PC-9 (cell line): Measurements from ENCODE around the gene COMMD1. TPM values are rescaled to one million over a fixed set of nuclear protein-coding genes. Genes with fewer than 3 reads are reported as not detected.

Experiments
- BruUV-seq: library from RNA; stranded (reverse); fragments of 400-500 nt; replicated peaks from 2 replicates; lab custom pipeline; 2021; lab: Mats Ljungman, UMichigan
- CTCF ChIA-PET: fragments of 300-600 bp; sonication (Branson Sonifier 250); formaldehyde crosslinking; loops from one replicate; lab custom pipeline; 2022; ENCODE audit warnings: antibody characterized with exemption; lab: Charles Lee
- POLR2A ChIA-PET: fragments of 300-600 bp; sonication (Branson Sonifier 250); formaldehyde crosslinking; loops from one replicate; lab custom pipeline; 2022; ENCODE audit warnings: antibody characterized with exemption; ENCODE audit not compliant: unreplicated experiment; lab: Charles Lee
- DNase-seq, 2 experiments: peaks; one replicate each; pipeline versions ENCODE4 v3.0.0 to v3.0.0-alpha.2; 2015 to 2022; ENCODE audit warnings: mixed read lengths in 1 of 2
- H2AFZ ChIP-seq: fragments of 200-600 bp; sonication (generic); 2 replicates; pipeline ENCODE4 v1.8.1; 2017; ENCODE audit warnings: antibody characterized with exemption
- H3F3A ChIP-seq: fragments of 200-600 bp; sonication (generic); 2 replicates; pipeline ENCODE4 v1.8.1; 2017; ENCODE audit warnings: antibody characterized with exemption, mild to moderate bottlenecking, low read depth; ENCODE audit not compliant: insufficient read depth
- H3K27ac ChIP-seq: fragments of 200-600 bp; sonication (generic); 2 replicates; pipeline ENCODE4 v1.6.1; 2016; ENCODE audit warnings: mixed run types
- H3K27me3 ChIP-seq: fragments of 200-600 bp; sonication (generic); 2 replicates; pipeline ENCODE4 v1.6.1; 2016; ENCODE audit warnings: low read depth, mixed run types; ENCODE audit not compliant: insufficient read depth
- H3K36me3 ChIP-seq: fragments of 200-600 bp; sonication (generic); 2 replicates; pipeline ENCODE4 v1.6.1; 2016; ENCODE audit warnings: low read depth, mixed run types
- H3K4me1 ChIP-seq: fragments of 200-600 bp; sonication (generic); replicated peaks from 2 replicates; pipeline ENCODE4 v1.6.1; 2016; ENCODE audit warnings: mixed run types; ENCODE audit not compliant: insufficient read depth
- H3K4me2 ChIP-seq: fragments of 200-600 bp; sonication (generic); 2 replicates; pipeline ENCODE4 v1.6.1; 2017; ENCODE audit warnings: mixed run types
- H3K4me3 ChIP-seq: fragments of 200-600 bp; sonication (generic); 2 replicates; pipeline ENCODE4 v1.6.1; 2016; ENCODE audit warnings: mixed run types
- H3K79me2 ChIP-seq: fragments of 200-600 bp; sonication (generic); 2 replicates; pipeline ENCODE4 v1.6.1; 2017; ENCODE audit warnings: low read depth, mixed run types
- H3K9me2 ChIP-seq: fragments of 200-600 bp; sonication (generic); 2 replicates; pipeline ENCODE4 v1.8.1; 2017; ENCODE audit warnings: mild to moderate bottlenecking; ENCODE audit not compliant: insufficient read depth
- H3K9me3 ChIP-seq: fragments of 200-600 bp; sonication (generic); 2 replicates; pipeline ENCODE4 v1.8.1; 2016; ENCODE audit warnings: low read depth; ENCODE audit not compliant: insufficient read depth
- H4K20me1 ChIP-seq: fragments of 200-600 bp; sonication (generic); 2 replicates; pipeline ENCODE4 v1.8.1; 2017; ENCODE audit not compliant: insufficient read depth
- CTCF ChIP-seq: fragments of 200-600 bp; sonication (generic); conservative IDR thresholded peaks from 2 replicates; pipeline ENCODE4 v1.6.1; 2017; ENCODE audit warnings: mixed run types, antibody characterized with exemption, mild to moderate bottlenecking, moderate library complexity
- EZH2 ChIP-seq: fragments of 200-600 bp; sonication (generic); IDR thresholded peaks from 2 replicates; pipeline ENCODE4 v1.8.0; 2017; ENCODE audit warnings: antibody characterized with exemption, low read depth
- intact Hi-C: fragments of 100-400 bp; cut with micrococcal nuclease; formaldehyde crosslinking; loops from one replicate; pipeline ENCODE4 v1.10.0; 2022; ENCODE audit not compliant: unreplicated experiment
- total RNA-seq: library from RNA; stranded (reverse); gene quantifications from 2 replicates; pipeline ENCODE4 v1.2.3, GENCODE V29; 2021

The COMMD1 gene
- total RNA-seq, 1 experiment from 2014 or later, result 16.3 TPM

- no peaks in the 10 kb centered on the region for H4K20me1 ChIP-seq
- no peaks in the 10 kb centered on the region for H3K9me2 ChIP-seq
- H3K4me3 ChIP-seq, result no peak overlapping the region
- no peak overlapping the region for H2AFZ ChIP-seq
- no TSS peak for BruUV-seq
- intact Hi-C loops, result no loop called here
- CTCF ChIA-PET, result no interaction called here
- TF ChIP-seq CTCF (no peak), EZH2 (no peak)
- H3K79me2 ChIP-seq, result no peaks in the 10 kb centered on the region
- no peak overlapping the region for H3K27ac ChIP-seq
- no peaks in the 10 kb centered on the region; the same call in 1 of the 2 replicates for H3K9me3 ChIP-seq
- POLR2A ChIA-PET, result no interaction called here
- H3F3A ChIP-seq, result no peaks in the 10 kb centered on the region
- DNase-seq, result no peak
- H3K36me3 ChIP-seq, result no peaks in the 10 kb centered on the region
- no peaks in the 10 kb centered on the region for H3K4me1 ChIP-seq
- no peaks in the 10 kb centered on the region for H3K27me3 ChIP-seq
- no peak overlapping the region for H3K4me2 ChIP-seq
Observed at GRCh38 chr2:62076980-62077638, 171.6 kb downstream of the COMMD1 start.

- no peak for TF ChIP-seq CTCF
- no peak for TF ChIP-seq EZH2
- ChIA-PET POLR2A (no interaction called here), CTCF (no interaction called here)
- H3K27me3 ChIP-seq, result no peaks in the 10 kb centered on the region
- no peaks in the 10 kb centered on the region for H3K9me3 ChIP-seq
- no TSS peak for BruUV-seq
- intact Hi-C loops, result no loop called here
- H3K4me2 ChIP-seq, result no peak overlapping the region
- no peaks in the 10 kb centered on the region for H3F3A ChIP-seq
- H3K4me3 ChIP-seq, result no peak overlapping the region
- no peaks in the 10 kb centered on the region for H3K79me2 ChIP-seq
- H3K36me3 ChIP-seq, result no peaks in the 10 kb centered on the region
- H3K9me2 ChIP-seq, result no peaks in the 10 kb centered on the region
- H3K27ac ChIP-seq, result no peak overlapping the region
- H4K20me1 ChIP-seq, result no peaks in the 10 kb centered on the region
- no peak for DNase-seq
- no peak overlapping the region for H2AFZ ChIP-seq
- H3K4me1 ChIP-seq, result no peaks in the 10 kb centered on the region
Observed at GRCh38 chr2:62084801-62085200, 179.3 kb downstream of the COMMD1 start.

GRCh38 chr2:62089658-62090057, 184.2 kb downstream of the COMMD1 start:
- Histone ChIP-seq H3K9me3 (no peaks in the 10 kb centered on the region), H3K9me2 (no peaks in the 10 kb centered on the region), H3K36me3 (no peaks in the 10 kb centered on the region), H3K4me3 (no peak overlapping the region), H3K79me2 (no peaks in the 10 kb centered on the region), H3K4me1 (no peaks in the 10 kb centered on the region), H3K27me3 (no peaks in the 10 kb centered on the region), H3K4me2 (no peak overlapping the region), H2AFZ (no peak overlapping the region), H4K20me1 (no peaks in the 10 kb centered on the region), H3K27ac (no peak overlapping the region), H3F3A (no peaks in the 10 kb centered on the region)
- TF ChIP-seq EZH2, result no peak
- no peak for TF ChIP-seq CTCF
- DNase-seq, result no peak
- BruUV-seq, result no TSS peak
- ChIA-PET POLR2A (interaction anchor here (0.6 kb wide), 1 partner anchor 921 kb away, joined by 17 read pairs; no protein-coding TSS in a partner anchor), CTCF (no interaction called here)
- intact Hi-C loops, result no loop called here
